Esophagus (tissue), 2 donors: ENCODE measurements around the gene RGS21. TPM values are rescaled to one million over a fixed set of nuclear protein-coding genes. Genes with fewer than 3 reads are reported as not detected.
"Not testable (repeated sequence)": the region's sequence is repeated elsewhere in the genome, so short reads cannot be mapped to it uniquely, and the experiment has no call there.

Experiments used
- H3K27ac ChIP-seq, 2 donors: one replicate each; pipeline ENCODE4 v1.5.1; 2013; ENCODE audit warnings: low read depth in 2 of 2, mild to moderate bottlenecking in 2 of 2, inconsistent platforms in 1 of 2, low read length in 1 of 2, moderate library complexity in 1 of 2
- H3K27me3 ChIP-seq, 2 donors: one replicate each; pipeline ENCODE4 v1.6.1; 2013; ENCODE audit warnings: low read length in 2 of 2, control low read depth in 1 of 2, mild to moderate bottlenecking in 1 of 2; ENCODE audit not compliant: insufficient read depth in 2 of 2, control insufficient read depth in 1 of 2
- H3K36me3 ChIP-seq, 2 donors: one replicate each; pipeline ENCODE4 v1.6.1; 2013; ENCODE audit warnings: low read length in 1 of 2; ENCODE audit not compliant: control insufficient read depth in 2 of 2, insufficient read depth in 2 of 2
- H3K4me1 ChIP-seq, 2 donors: one replicate each; pipeline ENCODE4 v1.6.1; 2013; ENCODE audit warnings: low read length in 1 of 2; ENCODE audit not compliant: control insufficient read depth in 2 of 2, insufficient read depth in 2 of 2
- H3K4me3 ChIP-seq, 2 donors: one replicate each; pipeline ENCODE4 v1.5.1; 2013; ENCODE audit warnings: low read length in 2 of 2, mild to moderate bottlenecking in 2 of 2, low read depth in 1 of 2, moderate library complexity in 1 of 2
- H3K9me3 ChIP-seq, 2 donors: one replicate each; pipeline ENCODE4 v1.6.1; 2013; ENCODE audit warnings: mild to moderate bottlenecking in 2 of 2, low read depth in 1 of 2, low read length in 1 of 2, moderate library complexity in 1 of 2; ENCODE audit not compliant: control insufficient read depth in 2 of 2, insufficient read depth in 1 of 2
- WGBS, 2 donors: extraction: QIAGEN DNeasy Blood & Tissue Kit; methylation state at CpG; one replicate each; pipeline ENCODE4 v1.1.7; 2013; 5-methylcytosine and 5-hydroxymethylcytosine counted together
- polyA plus RNA-seq, 2 donors: library from polyadenylated mRNA; stranded (reverse); fragments of 200-250 nt; gene quantifications; one replicate each; pipeline ENCODE4 v1.2.3, GENCODE V29; 2013
- donor health status: healthy with polysubstance abuse.
- donor health status: Bipolar disorder and iron deficiency.

The RGS21 gene, protein sequence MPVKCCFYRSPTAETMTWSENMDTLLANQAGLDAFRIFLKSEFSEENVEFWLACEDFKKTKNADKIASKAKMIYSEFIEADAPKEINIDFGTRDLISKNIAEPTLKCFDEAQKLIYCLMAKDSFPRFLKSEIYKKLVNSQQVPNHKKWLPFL
- polyA plus RNA-seq: not detected

DNA sequence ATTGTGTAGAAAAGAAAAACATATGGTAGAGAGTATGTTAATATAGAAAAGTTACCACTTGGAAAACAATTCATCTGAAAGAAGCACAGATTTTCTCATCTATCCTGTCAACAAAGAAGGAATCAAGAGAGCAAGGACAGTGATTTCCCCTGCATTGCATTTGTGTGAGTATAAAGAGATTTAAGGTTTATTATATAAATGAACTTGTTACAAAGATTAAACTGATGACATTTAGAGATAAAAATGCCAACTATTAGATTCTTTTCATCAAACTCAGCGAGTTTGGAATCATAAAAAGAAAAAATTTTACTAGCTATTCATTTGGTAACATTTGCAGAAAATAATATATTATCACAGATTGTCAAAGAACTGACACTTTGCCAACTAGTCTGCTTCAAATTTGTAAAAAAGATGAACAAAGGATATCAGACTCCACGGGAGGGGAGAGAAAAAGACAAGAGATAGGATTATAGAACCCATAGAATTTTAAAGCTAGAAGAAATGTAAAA lies at the start of gene RGS21:
Gene RGS21 (plus strand): TSS at position 51 of the 509 bp plus-strand sequence. CDS start 26,045 bp downstream, outside the sequence.
- no peak within 1 kb of the TSS for H3K27ac ChIP-seq
- WGBS, 2 donors: 17 to 21% methylated on average over 2 of the region's 2 CpGs

GRCh38 chr1:192268468-192269052 lies 48.2 kb upstream of the RGS21 start:
- no peak overlapping the region for H3K4me3 ChIP-seq
- WGBS, 2 donors: 82 to 92% methylated on average over 6 of the region's 6 CpGs
- H3K36me3 ChIP-seq: no peaks in the 10 kb centered on the region
- no peaks in the 10 kb centered on the region for H3K9me3 ChIP-seq
- H3K27ac ChIP-seq: no peak overlapping the region
- H3K27me3 ChIP-seq: no peaks in the 10 kb centered on the region
- no peaks in the 10 kb centered on the region for H3K4me1 ChIP-seq

More for the DNA sequence above, at the start of gene RGS21:
- Histone ChIP-seq H3K4me1 (no peaks in the 10 kb centered on the region), H3K36me3 (no peaks in the 10 kb centered on the region), H3K27me3 (no peaks in the 10 kb centered on the region), H3K9me3 (no peaks in the 10 kb centered on the region), H3K4me3 (no peak within 1 kb of the TSS)

GRCh38 chr1:192270398-192270797 lies 46.4 kb upstream of the RGS21 start:
- no peaks in the 10 kb centered on the region for H3K27me3 ChIP-seq
- H3K4me3 ChIP-seq: no peak overlapping the region
- 69 to 78% methylated on average over 1 of the region's 1 CpG for WGBS, 2 donors

DNA sequence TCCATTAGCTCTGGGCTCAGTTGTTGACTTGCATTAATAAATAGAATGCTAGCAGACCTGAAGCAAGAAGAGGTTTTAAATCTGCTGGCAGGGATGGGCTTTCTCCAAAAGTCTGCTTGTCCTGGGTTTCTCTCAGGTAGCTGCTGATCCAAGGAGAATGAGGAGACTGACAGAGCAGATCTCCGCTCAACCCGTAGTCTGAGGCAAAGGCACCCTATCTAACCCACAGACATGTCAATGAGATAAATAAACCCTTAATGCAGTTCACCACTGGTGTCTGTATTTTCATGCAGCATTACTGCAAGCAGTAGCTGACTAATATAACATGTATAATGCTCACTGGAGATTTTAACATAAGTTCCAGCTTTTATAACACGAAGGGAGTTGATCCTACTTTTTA lies 44.1 kb upstream of the RGS21 start:
- no peaks in the 10 kb centered on the region for H3K27me3 ChIP-seq
- no peaks in the 10 kb centered on the region for H3K4me1 ChIP-seq
- H3K9me3 ChIP-seq: no peaks in the 10 kb centered on the region
- H3K4me3 ChIP-seq: no peak overlapping the region
- 71% methylated on average over 3 of the region's 3 CpGs for WGBS, 2 donors
- H3K27ac ChIP-seq: no peak overlapping the region
- H3K36me3 ChIP-seq: no peaks in the 10 kb centered on the region

More at GRCh38 chr1:192270398-192270797, 46.4 kb upstream of the RGS21 start:
- H3K36me3 ChIP-seq: no peaks in the 10 kb centered on the region
- no peaks in the 10 kb centered on the region for H3K9me3 ChIP-seq
- no peaks in the 10 kb centered on the region for H3K4me1 ChIP-seq
- no peak overlapping the region for H3K27ac ChIP-seq

DNA sequence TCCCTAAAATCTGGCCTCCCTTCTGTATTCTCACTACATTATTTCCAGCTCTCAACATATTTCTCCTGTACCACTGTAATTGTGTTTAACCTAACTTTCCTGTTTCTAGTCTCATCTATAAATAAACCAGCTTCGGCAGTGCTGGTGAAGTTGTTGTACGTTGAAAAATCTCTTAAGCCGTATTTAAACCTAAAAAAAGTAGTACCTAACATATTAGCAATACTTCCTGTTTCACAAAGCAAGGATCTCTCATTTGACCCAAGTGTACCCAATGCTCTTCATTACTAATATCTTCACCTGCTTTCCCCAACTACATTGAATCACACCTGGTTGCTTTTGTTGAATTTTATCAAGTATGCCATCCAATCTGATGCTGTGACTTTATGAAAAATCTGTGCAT lies 42.2 kb upstream of the RGS21 start:
- 59 to 67% methylated on average over 3 of the region's 3 CpGs for WGBS, 2 donors
- Histone ChIP-seq H3K27ac (no peak overlapping the region), H3K9me3 (no peaks in the 10 kb centered on the region), H3K27me3 (no peaks in the 10 kb centered on the region), H3K36me3 (no peaks in the 10 kb centered on the region), H3K4me1 (no peaks in the 10 kb centered on the region), H3K4me3 (no peak overlapping the region)

- Histone ChIP-seq H3K4me1 (no peaks in the 10 kb centered on the region), H3K27me3 (no peaks in the 10 kb centered on the region), H3K9me3 (no peaks in the 10 kb centered on the region), H3K36me3 (no peaks in the 10 kb centered on the region), H3K4me3 (no peak overlapping the region), H3K27ac (no peak overlapping the region)
- WGBS, 2 donors: 49 to 61% methylated on average over 1 of the region's 1 CpG
These were observed 39.2 kb upstream of the RGS21 start for GRCh38 chr1:192277635-192278034.

DNA sequence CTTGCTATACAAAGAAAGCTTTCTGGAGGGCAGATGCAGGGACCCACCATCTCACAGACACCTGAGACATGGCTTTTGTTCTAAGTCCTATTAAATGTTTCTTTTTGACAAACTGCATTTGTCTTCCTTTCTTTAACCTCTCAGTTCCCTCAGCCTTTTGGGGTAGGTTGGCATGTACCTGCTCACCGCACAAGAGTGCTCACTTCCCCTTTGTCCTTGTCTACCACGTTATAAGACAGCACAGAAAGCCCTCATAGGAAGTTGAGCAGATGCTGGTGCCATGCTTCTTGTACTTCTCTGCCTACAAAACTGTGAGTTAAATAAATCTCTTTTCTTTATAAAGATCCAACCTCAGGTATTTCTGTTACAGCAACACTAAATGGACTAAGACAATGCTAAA lies 31.9 kb upstream of the RGS21 start:
- Histone ChIP-seq H3K27me3 (no peaks in the 10 kb centered on the region), H3K9me3 (no peaks in the 10 kb centered on the region), H3K36me3 (no peaks in the 10 kb centered on the region), H3K27ac (no peak overlapping the region), H3K4me1 (no peaks in the 10 kb centered on the region), H3K4me3 (no peak overlapping the region)
- 72 to 81% methylated on average over 2 of the region's 2 CpGs for WGBS, 2 donors

GRCh38 chr1:192303029-192303428 lies 13.8 kb upstream of the RGS21 start:
- Histone ChIP-seq H3K27me3 (no peaks in the 10 kb centered on the region), H3K9me3 (no peaks in the 10 kb centered on the region), H3K4me3 (no peak overlapping the region), H3K27ac (no peak overlapping the region), H3K36me3 (no peaks in the 10 kb centered on the region), H3K4me1 (no peaks in the 10 kb centered on the region)
- WGBS, 2 donors: 68 to 70% methylated on average over 1 of the region's 1 CpG

DNA sequence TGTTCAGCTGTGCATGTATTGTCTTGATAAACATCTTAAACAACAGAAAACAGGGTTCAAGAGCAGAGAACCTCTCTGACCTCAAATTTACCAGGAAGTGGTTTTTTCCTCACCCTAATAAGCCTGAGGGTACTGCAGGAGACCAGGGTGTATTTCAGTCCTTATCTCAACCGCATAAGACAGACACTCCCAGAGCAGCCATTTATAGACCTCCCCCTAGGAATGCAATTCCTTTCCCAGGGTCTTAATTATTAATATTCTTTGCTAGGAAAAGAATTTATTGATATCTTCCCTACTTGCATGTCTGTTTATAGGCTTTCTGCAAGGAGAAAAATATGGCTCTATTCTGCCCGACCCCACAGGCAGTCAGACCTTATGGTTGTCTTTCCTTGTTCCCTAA lies 8.5 kb upstream of the RGS21 start:
- H3K4me1 ChIP-seq, H3K27me3 ChIP-seq, H3K4me3 ChIP-seq, H3K9me3 ChIP-seq, H3K36me3 ChIP-seq, H3K27ac ChIP-seq: not testable (repeated sequence)
- 91 to 95% methylated on average over 2 of the region's 2 CpGs for WGBS, 2 donors

GRCh38 chr1:192311281-192311680 lies 5.5 kb upstream of the RGS21 start:
- H3K4me3 ChIP-seq: no peak overlapping the region
- 55 to 61% methylated on average over 1 of the region's 1 CpG for WGBS, 2 donors
- H3K36me3 ChIP-seq: no peaks in the 10 kb centered on the region
- no peaks in the 10 kb centered on the region for H3K4me1 ChIP-seq
- H3K9me3 ChIP-seq: no peaks in the 10 kb centered on the region
- no peaks in the 10 kb centered on the region for H3K27me3 ChIP-seq
- no peak overlapping the region for H3K27ac ChIP-seq
